MCF 10A (cell line): ENCODE measurements around the gene CSDE1. TPM values are rescaled to one million over a fixed set of nuclear protein-coding genes. Genes with fewer than 3 reads are reported as not detected.

Source experiments
- BruUV-seq: library from RNA; stranded (reverse); fragments of 400-500 nt; replicated peaks from 2 replicates; lab custom pipeline; 2021; lab: Mats Ljungman, UMichigan
- CTCF ChIA-PET: fragments of 300-600 bp; sonication (Branson Sonifier 250); formaldehyde crosslinking; extraction: SDS; loops from one replicate; lab custom pipeline; 2021; ENCODE audit warnings: antibody characterized with exemption, inconsistent platforms; lab: Yijun Ruan, JAX
- POLR2A ChIA-PET: fragments of 300-600, 350-650 bp; sonication (Branson Sonifier 250); formaldehyde crosslinking; extraction: SDS; loops from one replicate; lab custom pipeline; 2020; ENCODE audit warnings: antibody characterized with exemption, inconsistent platforms; lab: Yijun Ruan, JAX
- DNase-seq: peaks from one replicate; pipeline ENCODE4 v3.0.0-alpha.2; 2018; ENCODE audit not compliant: unreplicated experiment
- H3K27ac Mint-ChIP-seq: one replicate; pipeline ENCODE4 v1.8.0; 2022; ENCODE audit warnings: mild to moderate bottlenecking, low read depth, mixed read lengths; ENCODE audit not compliant: unreplicated experiment
- H3K27me3 Mint-ChIP-seq: one replicate; pipeline ENCODE4 v1.8.0; 2022; ENCODE audit warnings: mixed read lengths; ENCODE audit not compliant: insufficient read depth, unreplicated experiment
- H3K36me3 Mint-ChIP-seq: one replicate; pipeline ENCODE4 v1.8.0; 2022; ENCODE audit warnings: mild to moderate bottlenecking, moderate library complexity, mixed read lengths; ENCODE audit not compliant: insufficient read depth, unreplicated experiment
- H3K4me1 Mint-ChIP-seq: one replicate; pipeline ENCODE4 v1.8.0; 2022; ENCODE audit warnings: mixed read lengths; ENCODE audit not compliant: insufficient read depth, unreplicated experiment
- H3K4me3 Mint-ChIP-seq: one replicate; pipeline ENCODE4 v1.8.0; 2022; ENCODE audit warnings: mild to moderate bottlenecking, moderate library complexity, mixed read lengths; ENCODE audit not compliant: unreplicated experiment
- H3K9me3 Mint-ChIP-seq: one replicate; pipeline ENCODE4 v1.8.0; 2022; ENCODE audit warnings: mixed read lengths; ENCODE audit not compliant: unreplicated experiment
- intact Hi-C: fragments of 100-400 bp; cut with micrococcal nuclease; formaldehyde crosslinking; loops from 2 replicates; pipeline ENCODE4 v1.14.1; 2022
- total RNA-seq: library from RNA; stranded (reverse); gene quantifications from 2 replicates; pipeline ENCODE4 v1.2.3, GENCODE V29; 2022
- TF ChIP-seq, protein P1 (sequence below): fragments of 200-600 bp; IDR thresholded peaks from one replicate; pipeline ENCODE4 v1.8.0; 2022; ENCODE audit warnings: antibody characterized with exemption, mild to moderate bottlenecking; ENCODE audit not compliant: unreplicated experiment

Gene CSDE1
- total RNA-seq, 1 experiment from 2014 or later = 580 TPM

DNA sequence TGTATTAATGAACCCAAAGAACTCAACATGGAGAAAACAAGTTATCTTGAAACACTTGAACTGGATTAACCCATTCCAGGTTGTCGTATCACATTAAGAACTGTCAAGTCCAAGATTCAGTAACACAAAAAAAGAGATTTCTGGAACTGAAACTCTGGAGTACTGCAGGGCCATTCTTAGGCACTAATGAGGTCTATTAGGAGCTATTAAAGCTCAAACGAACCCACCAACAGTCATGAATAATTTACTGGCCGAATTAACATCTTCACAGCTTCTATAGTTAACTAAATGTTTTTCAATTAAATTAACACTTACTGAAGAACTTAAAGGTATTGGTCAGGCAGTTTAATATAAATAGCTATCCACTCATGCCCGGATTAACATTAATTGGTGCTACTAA is 4.6 kb downstream of the CSDE1 start:
- TF ChIP-seq, protein P1, sequence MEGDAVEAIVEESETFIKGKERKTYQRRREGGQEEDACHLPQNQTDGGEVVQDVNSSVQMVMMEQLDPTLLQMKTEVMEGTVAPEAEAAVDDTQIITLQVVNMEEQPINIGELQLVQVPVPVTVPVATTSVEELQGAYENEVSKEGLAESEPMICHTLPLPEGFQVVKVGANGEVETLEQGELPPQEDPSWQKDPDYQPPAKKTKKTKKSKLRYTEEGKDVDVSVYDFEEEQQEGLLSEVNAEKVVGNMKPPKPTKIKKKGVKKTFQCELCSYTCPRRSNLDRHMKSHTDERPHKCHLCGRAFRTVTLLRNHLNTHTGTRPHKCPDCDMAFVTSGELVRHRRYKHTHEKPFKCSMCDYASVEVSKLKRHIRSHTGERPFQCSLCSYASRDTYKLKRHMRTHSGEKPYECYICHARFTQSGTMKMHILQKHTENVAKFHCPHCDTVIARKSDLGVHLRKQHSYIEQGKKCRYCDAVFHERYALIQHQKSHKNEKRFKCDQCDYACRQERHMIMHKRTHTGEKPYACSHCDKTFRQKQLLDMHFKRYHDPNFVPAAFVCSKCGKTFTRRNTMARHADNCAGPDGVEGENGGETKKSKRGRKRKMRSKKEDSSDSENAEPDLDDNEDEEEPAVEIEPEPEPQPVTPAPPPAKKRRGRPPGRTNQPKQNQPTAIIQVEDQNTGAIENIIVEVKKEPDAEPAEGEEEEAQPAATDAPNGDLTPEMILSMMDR = no peak
- intact Hi-C loops = no loop called here
- Mint-ChIP-seq H3K27ac (no peak overlapping the region), H3K9me3 (no peaks in the 10 kb centered on the region), H3K36me3 (peaks cover 49% of the 10 kb centered on the region), H3K27me3 (no peaks in the 10 kb centered on the region), H3K4me1 (peaks cover 62% of the 10 kb centered on the region), H3K4me3 (no peak overlapping the region)
- POLR2A ChIA-PET = no interaction called here
- BruUV-seq = no TSS peak
- no peak for DNase-seq
- CTCF ChIA-PET = no interaction called here

DNA sequence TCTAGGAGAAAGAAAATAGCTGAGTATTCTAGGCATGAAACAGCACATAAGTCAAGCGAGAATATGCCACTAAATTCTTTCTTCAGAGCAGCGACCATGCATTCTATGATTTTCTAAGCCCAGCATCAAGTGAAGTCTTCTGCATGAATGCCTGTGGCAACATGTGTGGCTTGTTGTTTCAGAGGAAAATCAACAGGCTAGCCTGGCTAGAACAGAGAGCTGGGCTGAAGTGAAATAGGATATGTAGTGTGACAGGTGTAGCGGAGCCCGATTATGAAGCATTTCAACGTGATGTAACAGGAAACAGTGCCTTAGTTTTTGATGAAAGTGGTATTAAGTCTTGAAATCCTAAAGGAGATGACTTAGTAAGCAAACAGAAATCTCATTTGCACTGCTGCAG is 7.0 kb downstream of the CSDE1 start:
- no peak overlapping the region for H3K4me3 Mint-ChIP-seq
- TF ChIP-seq, protein P1 = no peak
- BruUV-seq = no TSS peak
- peaks cover 57% of the 10 kb centered on the region for H3K4me1 Mint-ChIP-seq
- no peak for DNase-seq
- no peak overlapping the region for H3K27ac Mint-ChIP-seq
- ChIA-PET POLR2A (no interaction called here), CTCF (interaction anchor here (0.7 kb wide), 2 partner anchors 9 to 363 kb away, joined by 3 read pairs; no protein-coding TSS in a partner anchor)
- intact Hi-C loops = no loop called here
- H3K27me3 Mint-ChIP-seq = no peaks in the 10 kb centered on the region
- no peaks in the 10 kb centered on the region for H3K9me3 Mint-ChIP-seq
- peaks cover 66% of the 10 kb centered on the region for H3K36me3 Mint-ChIP-seq

DNA sequence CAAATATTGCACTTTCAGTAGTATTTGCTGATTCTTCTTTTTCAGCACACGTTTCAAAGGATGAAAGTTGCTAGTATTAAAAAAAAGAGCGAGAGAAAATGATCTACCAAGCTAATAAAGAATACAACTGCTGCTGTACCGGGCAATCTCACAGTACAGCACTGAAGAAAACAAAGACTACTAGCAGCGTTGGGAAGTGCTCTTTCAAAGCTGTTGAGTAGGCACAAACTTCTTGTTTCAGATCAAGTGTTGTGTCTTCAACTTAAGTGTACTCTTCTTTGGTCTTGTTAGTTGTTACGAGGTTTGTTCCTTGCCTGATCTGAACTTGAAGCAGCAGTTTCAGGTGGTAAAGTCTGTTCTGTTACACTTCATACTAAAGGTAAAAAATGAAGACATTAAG is 7.9 kb downstream of the CSDE1 start:
- TF ChIP-seq, protein P1 = no peak
- intact Hi-C loops = no loop called here
- peaks cover 53% of the 10 kb centered on the region for H3K4me1 Mint-ChIP-seq
- ChIA-PET CTCF (interaction anchor here (0.9 kb wide), 1 partner anchor 361 kb away, joined by 3 read pairs; no protein-coding TSS in a partner anchor), POLR2A (interaction anchor here (0.8 kb wide), 1 partner anchor 81 kb away, joined by 4 read pairs; no protein-coding TSS in a partner anchor)
- no TSS peak for BruUV-seq
- H3K36me3 Mint-ChIP-seq = peaks cover 66% of the 10 kb centered on the region
- no peaks in the 10 kb centered on the region for H3K27me3 Mint-ChIP-seq
- H3K9me3 Mint-ChIP-seq = no peaks in the 10 kb centered on the region
- no peak for DNase-seq
- no peak overlapping the region for H3K27ac Mint-ChIP-seq
- H3K4me3 Mint-ChIP-seq = no peak overlapping the region

DNA sequence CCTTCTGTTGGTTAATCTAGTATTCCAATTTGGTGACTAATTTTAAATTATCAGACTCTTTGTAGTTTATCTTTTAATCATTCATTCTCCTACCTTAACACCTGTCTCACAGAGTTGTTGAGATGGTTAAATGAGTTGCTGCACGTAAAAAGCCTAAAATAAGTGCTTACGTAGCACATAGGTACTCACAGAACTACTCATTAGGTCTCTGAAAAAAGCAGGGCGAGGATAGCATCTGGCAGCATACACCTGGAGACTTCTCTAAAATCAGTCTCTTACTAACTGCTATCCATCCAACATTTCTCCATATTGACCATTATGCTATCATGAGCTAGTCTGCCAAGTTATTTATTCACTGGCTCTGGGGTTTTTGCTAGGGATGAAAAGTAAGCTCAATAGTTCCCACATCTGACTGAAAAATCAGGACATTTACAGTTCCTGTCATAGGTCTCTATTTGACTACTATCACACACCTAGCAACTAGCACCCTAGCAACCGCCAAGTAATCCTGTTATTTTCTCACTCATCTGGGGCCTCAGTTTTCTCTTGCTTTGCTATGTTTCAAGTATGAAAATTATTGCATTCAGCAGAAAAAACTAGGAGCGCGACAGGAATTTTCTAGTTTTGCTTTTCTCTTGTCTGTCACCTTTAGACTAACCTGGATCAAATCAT is 11.2 kb downstream of the CSDE1 start:
- ChIA-PET POLR2A (interaction anchor here (1.0 kb wide), 1 partner anchor 30 kb away, joined by 3 read pairs; the partner anchor contains the start of gene NRAS), CTCF (no interaction called here)
- H3K27ac Mint-ChIP-seq = peak overlapping the region; percentile 19
- H3K4me3 Mint-ChIP-seq = no peak overlapping the region
- DNase-seq = no peak
- peaks cover 81% of the 10 kb centered on the region for H3K36me3 Mint-ChIP-seq
- no peaks in the 10 kb centered on the region for H3K9me3 Mint-ChIP-seq
- no peaks in the 10 kb centered on the region for H3K27me3 Mint-ChIP-seq
- intact Hi-C loops = no loop called here
- BruUV-seq = no TSS peak
- peaks cover 46% of the 10 kb centered on the region for H3K4me1 Mint-ChIP-seq
- TF ChIP-seq, protein P1 = no peak
